ENCODE measurements around the gene MAEA.
"Not testable (repeated sequence)": the region's sequence is repeated elsewhere in the genome, so short reads cannot be mapped to it uniquely, and the experiment has no call there.

Gene MAEA

DNA sequence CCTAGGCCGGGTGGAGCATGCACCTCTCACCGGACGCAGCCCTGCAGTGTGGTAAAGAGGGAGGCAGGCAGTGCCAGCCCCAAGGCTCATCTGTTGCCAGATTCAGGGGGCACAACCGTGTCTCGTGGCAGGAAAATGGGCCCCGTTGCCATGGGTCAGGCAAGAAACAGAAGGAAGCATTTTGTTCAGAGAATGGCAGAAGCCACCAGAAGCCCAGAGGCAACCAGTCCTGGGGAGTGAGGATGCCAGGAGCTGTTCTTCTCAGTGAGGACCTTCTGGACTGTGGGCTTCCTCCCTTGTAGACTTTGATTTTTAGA lies 44.8 kb downstream of the MAEA start:
- Histone ChIP-seq H3K9me2 (replicated peaks; ENCODE audit: control insufficient read depth, low read length) (no peaks in the 10 kb centered on the region), H3K27ac (ENCODE audit: low read depth, low read length) (no peak overlapping the region), H4K20me1 (ENCODE audit: control insufficient read depth, insufficient read depth, low read depth, low read length) (no peaks in the 10 kb centered on the region), H3K27me3 (ENCODE audit: control insufficient read depth, low read length) (no peaks in the 10 kb centered on the region), H3K36me3 (ENCODE audit: control insufficient read depth, low read length) (peaks cover 47% of the 10 kb centered on the region), H3K4me2 (ENCODE audit: low read length) (no peak overlapping the region), H3K4me1 (ENCODE audit: control insufficient read depth, low read length) (no peaks in the 10 kb centered on the region), H3K79me2 (ENCODE audit: control insufficient read depth, low read length) (peaks cover 4% of the 10 kb centered on the region; the same call in 1 of the 2 replicates), H3K9me3 (ENCODE audit: control insufficient read depth, insufficient read depth, low read length) (no peaks in the 10 kb centered on the region), H3K4me3 (ENCODE audit: low read length) (no peak overlapping the region), H3F3A (ENCODE audit: control insufficient read depth, insufficient read depth) (no peaks in the 10 kb centered on the region)
- TF ChIP-seq CTCF (IDR thresholded peaks at IDR 0.05; ENCODE audit: low read depth, low read length, poor library complexity, severe bottlenecking) (no peak), EZH2phosphoT487 (IDR thresholded peaks at IDR 0.05; ENCODE audit: borderline replicate concordance, low read length) (no peak)

- not testable (repeated sequence) for H3K4me1 ChIP-seq (ENCODE audit: control insufficient read depth, low read length); H3K79me2 ChIP-seq (ENCODE audit: control insufficient read depth, low read length); H3K27ac ChIP-seq (ENCODE audit: low read depth, low read length); H4K20me1 ChIP-seq (ENCODE audit: control insufficient read depth, insufficient read depth, low read depth, low read length); H3K9me2 ChIP-seq (replicated peaks; ENCODE audit: control insufficient read depth, low read length); H3F3A ChIP-seq (ENCODE audit: control insufficient read depth, insufficient read depth); H3K4me3 ChIP-seq (ENCODE audit: low read length); H3K27me3 ChIP-seq (ENCODE audit: control insufficient read depth, low read length); H3K9me3 ChIP-seq (ENCODE audit: control insufficient read depth, insufficient read depth, low read length); H3K4me2 ChIP-seq (ENCODE audit: low read length)
- peaks cover 54% of the 10 kb centered on the region for H3K36me3 ChIP-seq (ENCODE audit: control insufficient read depth, low read length)
Measured at GRCh38 chr4:1335193-1335883, 45.6 kb downstream of the MAEA start.

DNA sequence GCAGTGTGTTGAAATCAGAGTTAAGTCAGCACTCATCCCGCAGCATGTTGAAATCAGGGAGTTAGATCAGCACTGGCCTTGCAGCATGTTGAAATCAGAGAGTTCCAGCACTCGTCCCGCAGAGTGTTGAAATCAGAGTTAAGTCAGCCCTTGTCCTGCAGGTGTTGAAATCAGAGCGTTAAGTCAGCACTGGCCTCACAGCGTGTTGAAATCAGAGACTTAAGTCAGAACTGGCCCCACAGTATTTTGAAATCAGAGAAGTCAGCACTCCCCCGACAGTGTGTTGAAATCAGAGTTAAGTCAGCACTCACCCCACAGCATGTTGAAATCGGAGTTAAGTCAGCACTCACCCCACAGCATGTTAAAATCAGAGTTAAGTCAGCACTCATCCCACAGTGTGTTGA lies 46.4 kb downstream of the MAEA start:
- 0 out of 2 replicates have a peak, but pooled peaks cover under 1% of the 10 kb centered on the region for H3K79me2 ChIP-seq (ENCODE audit: control insufficient read depth, low read length)
- H3K27ac ChIP-seq (ENCODE audit: low read depth, low read length), result no peak overlapping the region
- H3K9me2 ChIP-seq (replicated peaks; ENCODE audit: control insufficient read depth, low read length), result no peaks in the 10 kb centered on the region
- H3K4me1 ChIP-seq (ENCODE audit: control insufficient read depth, low read length), result no peaks in the 10 kb centered on the region
- H3F3A ChIP-seq (ENCODE audit: control insufficient read depth, insufficient read depth), result no peaks in the 10 kb centered on the region
- TF ChIP-seq EZH2phosphoT487 (IDR thresholded peaks at IDR 0.05; ENCODE audit: borderline replicate concordance, low read length), result no peak
- TF ChIP-seq CTCF (IDR thresholded peaks at IDR 0.05; ENCODE audit: low read depth, low read length, poor library complexity, severe bottlenecking), result no peak
- H3K36me3 ChIP-seq (ENCODE audit: control insufficient read depth, low read length), result peaks cover 60% of the 10 kb centered on the region
- no peaks in the 10 kb centered on the region for H3K27me3 ChIP-seq (ENCODE audit: control insufficient read depth, low read length)
- H4K20me1 ChIP-seq (ENCODE audit: control insufficient read depth, insufficient read depth, low read depth, low read length), result no peaks in the 10 kb centered on the region
- no peak overlapping the region for H3K4me2 ChIP-seq (ENCODE audit: low read length)
- no peak overlapping the region for H3K4me3 ChIP-seq (ENCODE audit: low read length)
- no peaks in the 10 kb centered on the region for H3K9me3 ChIP-seq (ENCODE audit: control insufficient read depth, insufficient read depth, low read length)

GRCh38 chr4:1337376-1337831 lies 47.7 kb downstream of the MAEA start:
- Histone ChIP-seq H3K36me3 (ENCODE audit: control insufficient read depth, low read length) (peaks cover 56% of the 10 kb centered on the region), H4K20me1 (ENCODE audit: control insufficient read depth, insufficient read depth, low read depth, low read length) (no peaks in the 10 kb centered on the region; the same call in 1 of the 2 replicates)

More at GRCh38 chr4:1337376-1337831, 47.7 kb downstream of the MAEA start:
- Histone ChIP-seq H3K4me3 (ENCODE audit: low read length) (no peak overlapping the region), H3K4me2 (ENCODE audit: low read length) (no peak overlapping the region), H3F3A (ENCODE audit: control insufficient read depth, insufficient read depth) (no peaks in the 10 kb centered on the region), H3K27me3 (ENCODE audit: control insufficient read depth, low read length) (no peaks in the 10 kb centered on the region), H3K9me2 (replicated peaks; ENCODE audit: control insufficient read depth, low read length) (no peaks in the 10 kb centered on the region), H3K27ac (ENCODE audit: low read depth, low read length) (no peak overlapping the region), H3K9me3 (ENCODE audit: control insufficient read depth, insufficient read depth, low read length) (no peaks in the 10 kb centered on the region), H3K4me1 (ENCODE audit: control insufficient read depth, low read length) (no peaks in the 10 kb centered on the region), H3K79me2 (ENCODE audit: control insufficient read depth, low read length) (no peaks in the 10 kb centered on the region)
- no peak for TF ChIP-seq CTCF (IDR thresholded peaks at IDR 0.05; ENCODE audit: low read depth, low read length, poor library complexity, severe bottlenecking)
- no peak for TF ChIP-seq EZH2phosphoT487 (IDR thresholded peaks at IDR 0.05; ENCODE audit: borderline replicate concordance, low read length)

Data from DOHH2 (cell line).